ENCODE data around the gene CPXM1. TPM values are rescaled to one million over a fixed set of nuclear protein-coding genes. Genes with fewer than 3 reads are reported as not detected.

Gene CPXM1
- total and polyA plus RNA-seq, 10 of the 15 experiments (the other 5 are each of a cell fraction or from before 2014, with no cell fraction given): 0.22 to 3.9 (median 0.63) TPM; not detected in 2

GRCh38 chr20:2752567-2753460, 47.6 kb downstream of the CPXM1 start:
- Histone ChIP-seq H2AFZ (ENCODE audit: control insufficient read depth, low read depth, low read length) (peak overlapping the region; percentile 7; the same call in 1 of the 2 replicates), H4K20me1 (ENCODE audit: control insufficient read depth, insufficient read depth) (no peaks in the 10 kb centered on the region), H3K4me2 (ENCODE audit: control insufficient read depth, insufficient read depth) (peak overlapping the region; percentile 85), H3K4me3 (peak overlapping the region; percentile 41; the same call in 1 of the 2 replicates), H3K4me1 (ENCODE audit: control insufficient read depth, insufficient read depth, low read length) (peaks cover 6% of the 10 kb centered on the region), H3K27me3 (replicated peaks in 1 of 2; ENCODE audit: control insufficient read depth in 2 of 2, insufficient read depth in 2 of 2, low read length in 1 of 2) (peaks cover 9 to 12% of the 10 kb centered on the region in 2 experiments), H3K27ac (ENCODE audit: control insufficient read depth, insufficient read depth) (no peak overlapping the region), H3K9me3 (replicated peaks; ENCODE audit: control insufficient read depth, insufficient read depth, low read length) (no peaks in the 10 kb centered on the region; the same call in 2 of the 3 replicates), H3K9ac (ENCODE audit: control insufficient read depth, insufficient read depth, low read length) (no peak overlapping the region), H3K79me2 (ENCODE audit: control insufficient read depth, insufficient read depth, low read length) (no peaks in the 10 kb centered on the region), H3K36me3 (ENCODE audit: control insufficient read depth in 2 of 2, insufficient read depth in 2 of 2, low read length in 1 of 2) (no peaks in the 10 kb centered on the region)
- peak; percentile 11; the same call in 1 of the 3 replicates for ATAC-seq
- ChIA-PET SMC1A (ENCODE audit: uncharacterized antibody, unreplicated experiment) (interaction anchor here (0.7 kb wide), 1 partner anchor 9 kb away, joined by 3 read pairs; no protein-coding TSS in a partner anchor), POLR2A (no interaction called here), RAD21 (ENCODE audit: unreplicated experiment) (no interaction called here), CTCF (interaction anchor here (0.9 to 2.3 kb wide), 4 partner anchors 9 to 248 kb away, joined by 3 to 8 read pairs (median 5); no protein-coding TSS in a partner anchor)
- in situ Hi-C loops (cut with MboI) (no loop called here), intact Hi-C loops (cut with micrococcal nuclease; ENCODE audit: unreplicated experiment) (loop anchor here (5.0 kb wide), 1 partner anchor 249 kb away; no protein-coding TSS in a partner anchor)
- WGBS (ENCODE audit: insufficient coverage, insufficient replicate concordance, low lambda C conversion rate, missing lambda C conversion rate): 7% methylated on average over 31 of the region's 47 CpGs
- TF ChIP-seq CTCF (IDR thresholded peaks at IDR 0.05 in 2 of 3, conservative IDR thresholded peaks at IDR 0.05 in 1 of 3; ENCODE audit: control insufficient read depth in 2 of 3, extremely low read depth in 1 of 3, insufficient read depth in 1 of 3, low read depth in 3 of 3, low read length in 3 of 3) (peak; percentile 36 to 70 (median 64)), RCOR1 (conservative IDR thresholded peaks at IDR 0.05; ENCODE audit: low read depth, low read length) (no peak), IKZF1 (conservative IDR thresholded peaks at IDR 0.05) (peak; percentile 6; the same call in 1 of the 2 replicates), RAD21 (IDR thresholded peaks at IDR 0.05; ENCODE audit: insufficient read depth, low read depth, low read length) (peak; percentile 23; the same call in 1 of the 2 replicates), JUND (IDR thresholded peaks at IDR 0.05; ENCODE audit: low read depth, low read length) (no peak), HDGF (IDR thresholded peaks at IDR 0.05) (no peak), POU2F2 (IDR thresholded peaks at IDR 0.05; ENCODE audit: borderline replicate concordance, low read depth, low read length) (no peak), YY1 (IDR thresholded peaks at IDR 0.05; ENCODE audit: low read depth, low read length) (no peak), SMAD5 (IDR thresholded peaks at IDR 0.05; ENCODE audit: low read depth) (no peak), CHD2 (IDR thresholded peaks at IDR 0.05; ENCODE audit: borderline replicate concordance, low read depth, low read length) (no peak)
- no peak for DNase-seq (ENCODE audit: low read depth, low spot score)
- BruUV-seq (replicated peaks): no TSS peak
- FAIRE-seq: no peak
